Measurements from ENCODE around the gene CCDC201. TPM values are rescaled to one million over a fixed set of nuclear protein-coding genes. Genes with fewer than 3 reads are reported as not detected.
"Not testable (repeated sequence)": the region's sequence is repeated elsewhere in the genome, so short reads cannot be mapped to it uniquely, and the experiment has no call there.

CCDC201 gene
- total and polyA plus RNA-seq, 2 of the 8 experiments (the other 6 are each of a cell fraction or from before 2014, with no cell fraction given) = not detected

DNA sequence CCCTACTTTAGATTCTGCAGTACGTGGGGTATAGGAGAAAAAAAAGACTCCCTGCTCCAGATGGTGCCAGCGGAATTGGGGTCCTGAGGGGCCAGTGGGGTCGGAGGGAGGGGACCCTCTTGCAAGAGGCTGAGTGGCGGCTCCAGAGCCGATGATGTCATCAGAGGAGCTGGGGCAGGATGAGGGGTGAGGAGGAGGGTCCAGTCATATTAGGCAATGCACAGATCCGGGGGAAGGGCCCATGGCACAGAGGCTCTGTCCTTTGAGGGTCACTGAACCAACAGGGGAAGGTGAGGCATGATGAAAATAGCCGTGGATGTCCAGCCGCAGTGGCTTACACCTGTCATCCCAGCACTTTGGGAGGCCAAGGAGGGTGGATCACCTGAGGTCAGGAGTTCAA, 19.4 kb downstream of the CCDC201 start:
- not testable (repeated sequence) for FAIRE-seq; H2BK12ac ChIP-seq (ENCODE audit: low read depth, low read length)

DNA sequence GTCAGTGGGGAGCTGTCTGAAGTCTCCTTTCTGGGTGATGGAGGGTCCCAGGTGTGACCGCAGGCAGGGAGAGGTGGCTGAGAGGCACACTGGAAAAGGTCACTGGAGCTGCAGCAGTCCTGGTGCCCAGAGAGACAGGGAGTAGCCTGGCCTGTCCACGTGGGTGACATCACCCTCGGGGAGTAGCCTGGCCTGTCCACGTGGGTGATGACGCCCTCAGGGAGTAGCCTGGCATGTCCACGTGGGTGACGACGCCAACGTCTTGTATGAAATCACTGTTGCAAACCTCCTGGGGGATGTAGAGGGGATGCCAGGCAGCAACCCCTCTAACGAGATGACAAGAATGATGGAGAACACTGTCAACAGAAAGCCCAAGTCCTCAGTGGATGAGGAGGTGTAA, 19.9 kb downstream of the CCDC201 start:
- H2AK5ac ChIP-seq (ENCODE audit: low read depth, low read length); H3K14ac ChIP-seq (ENCODE audit: insufficient read length); H3K23ac ChIP-seq (ENCODE audit: insufficient read length); H4K5ac ChIP-seq (ENCODE audit: insufficient read length, low read depth, low read length); H3K4me2 ChIP-seq (ENCODE audit: insufficient read depth in 1 of 2, low read depth in 2 of 2, low read length in 2 of 2); H3K79me2 ChIP-seq (ENCODE audit: control insufficient read depth in 1 of 2, insufficient read depth in 2 of 2, low read length in 2 of 2); H3K56ac ChIP-seq (replicated peaks; ENCODE audit: insufficient read length, low read depth, low read length); H3K9ac ChIP-seq (replicated peaks in 1 of 4; ENCODE audit: extremely low read depth in 1 of 4, low read depth in 3 of 4, low read length in 3 of 4); H3K79me1 ChIP-seq (ENCODE audit: low read depth, low read length); H3K18ac ChIP-seq (ENCODE audit: extremely low read depth, low read length); H3K27me3 ChIP-seq (replicated peaks in 1 of 4; ENCODE audit: control insufficient read depth in 3 of 4, extremely low read depth in 1 of 4, insufficient read depth in 3 of 4, low read length in 3 of 4); H3K9me3 ChIP-seq (ENCODE audit: insufficient read depth in 2 of 2, low read depth in 1 of 2, low read length in 1 of 2); H3K23me2 ChIP-seq (ENCODE audit: low read depth, low read length); H2BK20ac ChIP-seq (ENCODE audit: low read length); H2BK12ac ChIP-seq (ENCODE audit: low read depth, low read length); H2BK15ac ChIP-seq (ENCODE audit: low read length); H3K4me3 ChIP-seq (ENCODE audit: extremely low read depth in 1 of 4, insufficient read depth in 2 of 4, low read depth in 3 of 4, low read length in 4 of 4); DNase-seq (ENCODE audit: low read depth in 1 of 2, low spot score in 2 of 2); H3K36me3 ChIP-seq (ENCODE audit: control insufficient read depth in 2 of 4, insufficient read depth in 4 of 4, low read length in 3 of 4); FAIRE-seq; H3K4me1 ChIP-seq (replicated peaks in 1 of 4; ENCODE audit: control insufficient read depth in 3 of 4, insufficient read depth in 4 of 4, low read length in 3 of 4); H4K91ac ChIP-seq (replicated peaks; ENCODE audit: insufficient read length, low read length); H4K8ac ChIP-seq (ENCODE audit: extremely low read depth, insufficient read depth, low read length); H2BK5ac ChIP-seq (ENCODE audit: low read depth, low read length); CTCF ChIA-PET (ENCODE audit: partially characterized antibody); H2BK120ac ChIP-seq (replicated peaks; ENCODE audit: low read depth, low read length); H2AFZ ChIP-seq (ENCODE audit: low read length); H4K20me1 ChIP-seq (replicated peaks in 1 of 2; ENCODE audit: control insufficient read depth in 1 of 2, insufficient read depth in 2 of 2, low read length in 2 of 2); H3K27ac ChIP-seq (ENCODE audit: low read depth, low read length); H3K4ac ChIP-seq (replicated peaks; ENCODE audit: insufficient read length, low read depth, low read length); POLR2A ChIA-PET (ENCODE audit: partially characterized antibody): not testable (repeated sequence)
- 86% methylated on average over 6 of the region's 10 CpGs; no CpG with 5 or more reads in 1 of the 2 experiments for WGBS, 2 experiments (ENCODE audit: extremely low coverage in 1 of 2, insufficient coverage in 1 of 2, insufficient read length in 1 of 2, insufficient replicate concordance in 2 of 2, low coverage in 1 of 2, low lambda C conversion rate in 2 of 2, missing lambda C conversion rate in 1 of 2)

More for the DNA sequence above, 19.4 kb downstream of the CCDC201 start:
- H2BK5ac ChIP-seq (ENCODE audit: low read depth, low read length); H2BK15ac ChIP-seq (ENCODE audit: low read length); H2BK120ac ChIP-seq (replicated peaks; ENCODE audit: low read depth, low read length); H3K18ac ChIP-seq (ENCODE audit: extremely low read depth, low read length); H3K27me3 ChIP-seq (replicated peaks in 1 of 4; ENCODE audit: control insufficient read depth in 3 of 4, extremely low read depth in 1 of 4, insufficient read depth in 3 of 4, low read length in 3 of 4); H3K36me3 ChIP-seq (ENCODE audit: control insufficient read depth in 2 of 4, insufficient read depth in 4 of 4, low read length in 3 of 4); H3K4ac ChIP-seq (replicated peaks; ENCODE audit: insufficient read length, low read depth, low read length); H3K4me3 ChIP-seq (ENCODE audit: extremely low read depth in 1 of 4, insufficient read depth in 2 of 4, low read depth in 3 of 4, low read length in 4 of 4); H4K8ac ChIP-seq (ENCODE audit: extremely low read depth, insufficient read depth, low read length); H3K14ac ChIP-seq (ENCODE audit: insufficient read length); H3K4me1 ChIP-seq (replicated peaks in 1 of 4; ENCODE audit: control insufficient read depth in 3 of 4, insufficient read depth in 4 of 4, low read length in 3 of 4); POLR2A ChIA-PET (ENCODE audit: partially characterized antibody); H3K9ac ChIP-seq (replicated peaks in 1 of 4; ENCODE audit: extremely low read depth in 1 of 4, low read depth in 3 of 4, low read length in 3 of 4); DNase-seq (ENCODE audit: low read depth in 1 of 2, low spot score in 2 of 2); H3K23me2 ChIP-seq (ENCODE audit: low read depth, low read length); H2AFZ ChIP-seq (ENCODE audit: low read length); H3K79me2 ChIP-seq (ENCODE audit: control insufficient read depth in 1 of 2, insufficient read depth in 2 of 2, low read length in 2 of 2); H4K20me1 ChIP-seq (replicated peaks in 1 of 2; ENCODE audit: control insufficient read depth in 1 of 2, insufficient read depth in 2 of 2, low read length in 2 of 2); H4K5ac ChIP-seq (ENCODE audit: insufficient read length, low read depth, low read length); H3K23ac ChIP-seq (ENCODE audit: insufficient read length); H4K91ac ChIP-seq (replicated peaks; ENCODE audit: insufficient read length, low read length); H2AK5ac ChIP-seq (ENCODE audit: low read depth, low read length); H3K9me3 ChIP-seq (ENCODE audit: insufficient read depth in 2 of 2, low read depth in 1 of 2, low read length in 1 of 2); H3K79me1 ChIP-seq (ENCODE audit: low read depth, low read length); H3K27ac ChIP-seq (ENCODE audit: low read depth, low read length); H3K56ac ChIP-seq (replicated peaks; ENCODE audit: insufficient read length, low read depth, low read length); H3K4me2 ChIP-seq (ENCODE audit: insufficient read depth in 1 of 2, low read depth in 2 of 2, low read length in 2 of 2); H2BK20ac ChIP-seq (ENCODE audit: low read length): not testable (repeated sequence)
- WGBS, 2 experiments (ENCODE audit: extremely low coverage in 1 of 2, insufficient coverage in 1 of 2, insufficient read length in 1 of 2, insufficient replicate concordance in 2 of 2, low coverage in 1 of 2, low lambda C conversion rate in 2 of 2, missing lambda C conversion rate in 1 of 2) = 93% methylated on average over 7 of the region's 8 CpGs; no CpG with 5 or more reads in 1 of the 2 experiments
- CTCF ChIA-PET (ENCODE audit: partially characterized antibody) = interaction anchor here (0.7 to 1.4 kb wide), 2 partner anchors 10 to 151 kb away, joined by 3 to 5 read pairs; no protein-coding TSS in a partner anchor

Data from H1 (cell line).